ENCODE measurements around the gene AMFR. TPM values are rescaled to one million over a fixed set of nuclear protein-coding genes. Genes with fewer than 3 reads are reported as not detected.

Gene AMFR
- total and polyA plus RNA-seq, 8 donors, result 64.2 to 88.5 (median 69.7) TPM

DNA sequence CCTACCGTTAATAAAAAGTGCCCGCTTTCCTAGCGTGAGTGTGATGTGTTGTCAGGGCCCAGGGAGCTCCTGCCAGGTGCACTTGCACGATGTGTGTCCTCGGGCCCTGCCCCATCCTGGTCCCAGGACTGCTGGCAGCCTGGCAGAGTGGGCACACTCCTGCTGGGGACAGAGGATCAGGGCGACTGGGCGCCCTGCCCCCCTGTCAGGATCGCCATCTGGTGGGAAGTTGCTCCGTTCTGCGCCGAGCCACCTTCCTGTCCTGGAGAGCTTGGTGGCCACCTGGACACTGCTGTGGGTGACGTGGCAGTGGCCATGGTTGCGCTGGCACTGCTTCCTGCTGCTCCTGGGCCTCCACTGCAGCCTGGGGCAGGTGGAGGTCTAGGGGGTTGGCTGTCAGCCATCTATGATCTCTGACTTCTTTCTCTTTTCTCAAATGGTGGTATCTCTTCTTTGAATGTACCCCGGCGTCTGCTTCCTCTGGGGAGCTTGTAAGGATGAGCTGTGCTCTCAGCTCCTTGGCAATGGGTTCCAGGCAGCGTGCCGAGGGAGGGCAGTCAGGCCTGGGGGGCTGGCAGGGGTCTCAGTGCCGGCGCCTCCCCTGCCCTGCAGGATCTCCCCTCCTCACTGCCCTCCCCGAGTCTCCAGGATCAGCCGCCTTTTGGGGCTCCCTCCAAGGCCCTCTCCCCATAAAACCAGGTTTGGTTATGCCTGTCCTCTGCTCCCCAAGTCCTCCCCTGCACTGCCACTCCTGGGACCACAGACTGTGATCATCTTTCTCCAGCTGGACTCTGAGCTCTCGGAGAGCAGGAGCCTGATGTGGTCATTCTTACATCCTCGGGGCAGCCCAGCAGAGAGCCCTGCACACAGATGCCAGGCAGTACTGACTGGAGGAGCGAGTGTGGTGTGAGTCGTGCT, 76.9 kb downstream of the AMFR start:
- Histone ChIP-seq H3K27me3 (peaks cover 0 to 12% of the 10 kb centered on the region in 2 donors), H3K27ac (no peak overlapping the region), H3K4me3 (no peak overlapping the region), H3K36me3 (no peaks in the 10 kb centered on the region), H3K9me3 (no peaks in the 10 kb centered on the region), H3K4me1 (no peaks in the 10 kb centered on the region)
- no peak for ATAC-seq
- TF ChIP-seq, protein P1, sequence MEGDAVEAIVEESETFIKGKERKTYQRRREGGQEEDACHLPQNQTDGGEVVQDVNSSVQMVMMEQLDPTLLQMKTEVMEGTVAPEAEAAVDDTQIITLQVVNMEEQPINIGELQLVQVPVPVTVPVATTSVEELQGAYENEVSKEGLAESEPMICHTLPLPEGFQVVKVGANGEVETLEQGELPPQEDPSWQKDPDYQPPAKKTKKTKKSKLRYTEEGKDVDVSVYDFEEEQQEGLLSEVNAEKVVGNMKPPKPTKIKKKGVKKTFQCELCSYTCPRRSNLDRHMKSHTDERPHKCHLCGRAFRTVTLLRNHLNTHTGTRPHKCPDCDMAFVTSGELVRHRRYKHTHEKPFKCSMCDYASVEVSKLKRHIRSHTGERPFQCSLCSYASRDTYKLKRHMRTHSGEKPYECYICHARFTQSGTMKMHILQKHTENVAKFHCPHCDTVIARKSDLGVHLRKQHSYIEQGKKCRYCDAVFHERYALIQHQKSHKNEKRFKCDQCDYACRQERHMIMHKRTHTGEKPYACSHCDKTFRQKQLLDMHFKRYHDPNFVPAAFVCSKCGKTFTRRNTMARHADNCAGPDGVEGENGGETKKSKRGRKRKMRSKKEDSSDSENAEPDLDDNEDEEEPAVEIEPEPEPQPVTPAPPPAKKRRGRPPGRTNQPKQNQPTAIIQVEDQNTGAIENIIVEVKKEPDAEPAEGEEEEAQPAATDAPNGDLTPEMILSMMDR (IDR thresholded peaks at IDR 0.05), result no peak
- intact Hi-C loops (cut with DNase I), result no loop called here
- DNase-seq, result peak in 1 of 4 donors; percentile 67

DNA sequence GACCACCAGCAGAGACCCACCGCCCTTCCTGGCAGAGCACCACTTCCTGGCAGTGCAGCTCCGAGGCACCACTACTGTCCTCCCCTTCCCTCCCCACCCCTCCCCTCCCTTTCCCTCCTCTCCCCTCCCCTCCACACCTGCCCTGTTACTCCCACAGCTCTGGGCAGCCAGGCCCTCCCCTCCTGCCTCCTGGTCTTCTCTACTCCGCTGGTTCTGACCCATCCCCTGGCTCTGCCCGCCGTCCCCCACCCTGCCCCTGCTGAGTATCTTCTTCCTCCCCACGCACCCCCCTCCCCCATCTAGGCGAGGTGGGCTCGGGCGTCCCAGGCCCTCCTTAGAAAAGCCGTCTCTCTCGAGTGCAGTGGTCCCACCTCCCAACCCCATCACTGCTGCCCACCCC, 77.7 kb downstream of the AMFR start:
- DNase-seq, result peak in 1 of 4 donors; percentile 46
- Histone ChIP-seq H3K4me3 (no peak overlapping the region), H3K4me1 (no peaks in the 10 kb centered on the region), H3K9me3 (no peaks in the 10 kb centered on the region), H3K27ac (no peak overlapping the region), H3K27me3 (peaks cover 0 to 12% of the 10 kb centered on the region in 2 donors), H3K36me3 (no peaks in the 10 kb centered on the region)
- ATAC-seq, result no peak
- TF ChIP-seq, protein P1 (IDR thresholded peaks at IDR 0.05), result no peak
- intact Hi-C loops (cut with DNase I), result no loop called here

DNA sequence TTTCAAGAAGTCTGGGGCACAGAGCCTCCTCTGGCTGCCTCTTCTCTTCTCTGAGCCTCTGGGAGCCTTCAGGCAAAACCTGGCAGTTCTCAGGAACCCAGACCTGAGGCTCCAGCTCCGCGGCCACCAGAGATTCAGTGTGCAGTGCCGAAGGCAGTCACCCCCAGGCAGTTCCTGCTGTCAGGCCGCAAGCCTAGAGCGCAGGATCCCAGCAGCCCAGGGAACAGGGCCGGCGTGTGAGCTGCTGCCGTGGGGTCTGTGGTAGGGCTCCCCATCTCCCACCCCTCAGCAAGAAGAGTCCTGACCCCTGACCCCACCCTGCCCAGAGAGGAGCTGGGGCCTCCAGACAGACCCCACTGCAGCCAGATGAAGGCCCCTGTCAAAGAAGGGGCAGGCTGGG, 78.2 kb downstream of the AMFR start:
- H3K9me3 ChIP-seq, result no peaks in the 10 kb centered on the region
- TF ChIP-seq, protein P1 (IDR thresholded peaks at IDR 0.05), result no peak
- H3K27ac ChIP-seq, result no peak overlapping the region
- H3K4me1 ChIP-seq, result no peaks in the 10 kb centered on the region
- no peak overlapping the region for H3K4me3 ChIP-seq
- DNase-seq, result peak in 1 of 4 donors; percentile 60
- no peaks in the 10 kb centered on the region for H3K36me3 ChIP-seq
- no peak for ATAC-seq
- peaks cover 0 to 12% of the 10 kb centered on the region in 2 donors for H3K27me3 ChIP-seq
- intact Hi-C loops (cut with DNase I), result no loop called here

DNA sequence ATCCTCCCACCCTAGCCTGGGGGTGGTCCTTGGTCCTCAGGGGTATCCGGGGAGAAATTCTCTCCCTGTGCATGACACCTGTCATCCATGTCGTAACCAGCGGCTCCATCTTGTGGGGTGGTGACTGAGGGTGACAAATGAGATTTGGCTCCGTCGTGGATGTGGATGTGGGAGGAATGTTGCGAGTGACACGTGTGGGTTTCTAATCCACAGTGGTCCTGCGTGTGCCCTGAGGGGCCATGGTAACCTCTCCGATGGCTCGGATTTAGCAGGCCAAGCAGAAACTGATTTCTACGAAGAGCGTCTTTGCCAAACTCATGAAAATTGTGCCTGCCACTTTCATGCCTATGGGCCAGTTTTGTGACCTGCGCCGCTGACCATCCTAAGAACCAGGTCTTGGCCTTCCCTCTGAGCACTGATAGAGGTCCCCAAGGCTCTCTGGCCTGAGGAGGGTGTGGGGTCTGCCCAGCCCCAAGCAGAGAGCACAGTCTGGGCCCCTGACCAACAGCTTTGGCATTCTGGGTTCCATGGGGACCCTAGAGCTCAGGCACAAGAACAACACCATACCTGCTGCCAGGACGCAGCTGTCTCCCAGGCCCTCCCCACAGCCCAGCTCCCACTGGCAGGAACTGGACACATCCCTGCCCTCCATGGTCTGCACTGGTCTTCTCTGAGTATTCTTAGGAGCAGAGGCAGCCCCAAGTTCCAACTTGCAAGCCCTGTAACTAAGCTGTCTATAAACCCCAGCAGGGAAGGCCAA, 79.0 kb downstream of the AMFR start:
- intact Hi-C loops (cut with DNase I), result no loop called here
- Histone ChIP-seq H3K27me3 (peaks cover 0 to 12% of the 10 kb centered on the region in 2 donors), H3K27ac (no peak overlapping the region), H3K4me1 (no peaks in the 10 kb centered on the region), H3K4me3 (no peak overlapping the region), H3K9me3 (no peaks in the 10 kb centered on the region), H3K36me3 (no peaks in the 10 kb centered on the region)
- DNase-seq (peak in 1 of 4 donors; percentile 47), ATAC-seq (no peak)
- TF ChIP-seq, protein P1 (IDR thresholded peaks at IDR 0.05), result no peak

Measured in left lung (tissue), 10 donors.